ENCODE data around the gene ALPG. TPM values are rescaled to one million over a fixed set of nuclear protein-coding genes. Genes with fewer than 3 reads are reported as not detected.
"Not testable (repeated sequence)": the region's sequence is repeated elsewhere in the genome, so short reads cannot be mapped to it uniquely, and the experiment has no call there.

The ALPG gene
- total RNA-seq, result not detected

- DNase-seq (ENCODE audit: low spot score), result no peak
Observed at GRCh38 chr2:232406556-232407310, at the start of gene ALPG. ALPG (plus strand) TSS chr2:232406844; CDS start chr2:232406895, 51 bp downstream.

- DNase-seq (ENCODE audit: low spot score), result no peak
Observed at GRCh38 chr2:232361646-232362045, 45.0 kb upstream of the ALPG start.

GRCh38 chr2:232362174-232362900 lies 44.3 kb upstream of the ALPG start:
- no peak for DNase-seq (ENCODE audit: low spot score)

GRCh38 chr2:232363064-232363783 lies 43.4 kb upstream of the ALPG start:
- DNase-seq (ENCODE audit: low spot score), result not testable (repeated sequence)

- DNase-seq (ENCODE audit: low spot score), result no peak
Observed at GRCh38 chr2:232363784-232364615, 42.6 kb upstream of the ALPG start.

GRCh38 chr2:232364806-232365594 lies 41.6 kb upstream of the ALPG start:
- not testable (repeated sequence) for DNase-seq (ENCODE audit: low spot score)

- peak; percentile 41 for DNase-seq (ENCODE audit: low spot score)
Observed at GRCh38 chr2:232365621-232366321, 40.9 kb upstream of the ALPG start.

GRCh38 chr2:232366461-232366860 lies 40.2 kb upstream of the ALPG start:
- DNase-seq (ENCODE audit: low spot score), result not testable (repeated sequence)

GRCh38 chr2:232367016-232367415 lies 39.6 kb upstream of the ALPG start:
- DNase-seq (ENCODE audit: low spot score), result no peak

- no peak for DNase-seq (ENCODE audit: low spot score)
Observed at GRCh38 chr2:232367591-232368233, 38.9 kb upstream of the ALPG start.

- no peak for DNase-seq (ENCODE audit: low spot score)
Observed at GRCh38 chr2:232368311-232368731, 38.3 kb upstream of the ALPG start.

GRCh38 chr2:232369126-232369951 lies 37.3 kb upstream of the ALPG start:
- no peak for DNase-seq (ENCODE audit: low spot score)

- DNase-seq (ENCODE audit: low spot score), result not testable (repeated sequence)
Observed at GRCh38 chr2:232370007-232370406, 36.6 kb upstream of the ALPG start.

- no peak for DNase-seq (ENCODE audit: low spot score)
Observed at GRCh38 chr2:232372231-232373208, 34.1 kb upstream of the ALPG start.

GRCh38 chr2:232374356-232374755 lies 32.3 kb upstream of the ALPG start:
- no peak for DNase-seq (ENCODE audit: low spot score)

- DNase-seq (ENCODE audit: low spot score), result no peak
Observed at GRCh38 chr2:232375164-232375563, 31.5 kb upstream of the ALPG start.

GRCh38 chr2:232376260-232376659 lies 30.4 kb upstream of the ALPG start:
- DNase-seq (ENCODE audit: low spot score), result no peak
